Osteocyte (in vitro differentiated cells): ENCODE data around the gene ASMTL. TPM values are rescaled to one million over a fixed set of nuclear protein-coding genes. Genes with fewer than 3 reads are reported as not detected.
"Not testable (repeated sequence)": the region's sequence is repeated elsewhere in the genome, so short reads cannot be mapped to it uniquely, and the experiment has no call there.

Source experiments
- DNase-seq: peaks from one replicate; pipeline ENCODE4 v3.0.0; 2021; ENCODE audit warnings: mixed read lengths; ENCODE audit not compliant: unreplicated experiment; ENCODE audit errors: extremely low spot score
- H3K27ac Mint-ChIP-seq: one replicate; pipeline ENCODE4 v1.8.0; 2021; ENCODE audit warnings: mild to moderate bottlenecking, mixed read lengths; ENCODE audit not compliant: unreplicated experiment
- H3K27me3 Mint-ChIP-seq: one replicate; pipeline ENCODE4 v1.8.0; 2021; ENCODE audit warnings: mixed read lengths; ENCODE audit not compliant: unreplicated experiment
- H3K36me3 Mint-ChIP-seq: one replicate; pipeline ENCODE4 v1.8.0; 2021; ENCODE audit warnings: mixed read lengths; ENCODE audit not compliant: unreplicated experiment
- H3K4me1 Mint-ChIP-seq: one replicate; pipeline ENCODE4 v1.8.0; 2021; ENCODE audit warnings: mixed read lengths; ENCODE audit not compliant: unreplicated experiment
- H3K4me3 Mint-ChIP-seq: one replicate; pipeline ENCODE4 v1.8.0; 2021; ENCODE audit warnings: mild to moderate bottlenecking, moderate library complexity, mixed read lengths; ENCODE audit not compliant: unreplicated experiment
- H3K9me3 Mint-ChIP-seq: one replicate; pipeline ENCODE4 v1.8.0; 2021; ENCODE audit warnings: mixed read lengths; ENCODE audit not compliant: unreplicated experiment
- CTCF ChIP-seq: fragments of 200-600 bp; sonication (generic); IDR thresholded peaks from 2 replicates; pipeline ENCODE4 v1.5.0; 2021; ENCODE audit warnings: antibody characterized with exemption, mild to moderate bottlenecking, moderate library complexity
- total RNA-seq: library from RNA; stranded (reverse); gene quantifications from 2 replicates; pipeline ENCODE4 v1.2.1, GENCODE V29; 2021

The ASMTL gene
- total RNA-seq, 1 donor from 2014 or later: 33.3 TPM

GRCh38 chrX:1485033-1485432 lies 32.3 kb upstream of the ASMTL start:
- no peak overlapping the region for H3K27ac Mint-ChIP-seq
- no peak for TF ChIP-seq CTCF
- no peaks in the 10 kb centered on the region for H3K9me3 Mint-ChIP-seq
- H3K4me1 Mint-ChIP-seq: peaks cover 10% of the 10 kb centered on the region
- H3K36me3 Mint-ChIP-seq: no peaks in the 10 kb centered on the region
- peak; percentile 63 for DNase-seq
- H3K27me3 Mint-ChIP-seq: no peaks in the 10 kb centered on the region
- no peak overlapping the region for H3K4me3 Mint-ChIP-seq

- Mint-ChIP-seq H3K36me3 (no peaks in the 10 kb centered on the region), H3K27me3 (no peaks in the 10 kb centered on the region), H3K4me1 (peaks cover 10% of the 10 kb centered on the region), H3K4me3 (no peak overlapping the region), H3K9me3 (peaks cover under 1% of the 10 kb centered on the region), H3K27ac (no peak overlapping the region)
- DNase-seq: no peak
- no peak for TF ChIP-seq CTCF
Observed at GRCh38 chrX:1484638-1485019, 31.9 kb upstream of the ASMTL start.

GRCh38 chrX:1483843-1484637 lies 31.3 kb upstream of the ASMTL start:
- Mint-ChIP-seq H3K36me3 (no peaks in the 10 kb centered on the region), H3K27me3 (no peaks in the 10 kb centered on the region), H3K4me1 (peaks cover 10% of the 10 kb centered on the region), H3K27ac (no peak overlapping the region), H3K4me3 (no peak overlapping the region), H3K9me3 (peaks cover 7% of the 10 kb centered on the region)
- DNase-seq: peak; percentile 48
- TF ChIP-seq CTCF: no peak

- H3K27me3 Mint-ChIP-seq, H3K9me3 Mint-ChIP-seq, H3K36me3 Mint-ChIP-seq, DNase-seq, H3K4me3 Mint-ChIP-seq: not testable (repeated sequence)
- H3K4me1 Mint-ChIP-seq: peaks cover 10% of the 10 kb centered on the region
- peak overlapping the region; percentile 94 for H3K27ac Mint-ChIP-seq
Observed at GRCh38 chrX:1482530-1482928, 29.8 kb upstream of the ASMTL start.

- peak overlapping the region; percentile 69 for H3K4me3 Mint-ChIP-seq
- DNase-seq: peak; percentile 87
- no peak for TF ChIP-seq CTCF
- peaks cover 14% of the 10 kb centered on the region for H3K9me3 Mint-ChIP-seq
- H3K27ac Mint-ChIP-seq: peak overlapping the region; percentile 94
- H3K27me3 Mint-ChIP-seq: no peaks in the 10 kb centered on the region
- peaks cover 8% of the 10 kb centered on the region for H3K4me1 Mint-ChIP-seq
- H3K36me3 Mint-ChIP-seq: no peaks in the 10 kb centered on the region
Observed at GRCh38 chrX:1481636-1482529, 29.2 kb upstream of the ASMTL start.
